HCT116 (cell line): ENCODE data around the gene NFIA. TPM values are rescaled to one million over a fixed set of nuclear protein-coding genes. Genes with fewer than 3 reads are reported as not detected.

ENCODE experiments used
- ATAC-seq: fragments of 200-7000 bp; cut with Tn5 transposase; 2 replicates; pipeline ENCODE4 v1.9.1; 2020; ENCODE audit warnings: mild to moderate bottlenecking, moderate library complexity
- BruUV-seq: library from RNA; stranded (reverse); fragments of 400-500 nt; replicated peaks from 2 replicates; lab custom pipeline; 2021; lab: Mats Ljungman, UMichigan
- CTCF ChIA-PET: fragments of 300-600 bp; sonication (Branson Sonifier 250); formaldehyde crosslinking; loops from one replicate; lab custom pipeline; 2021; ENCODE audit warnings: antibody characterized with exemption; lab: Charles Lee
- POLR2A ChIA-PET: fragments of 300-600, 350-600 bp; sonication (Branson Sonifier 250); formaldehyde crosslinking; loops from one replicate; lab custom pipeline; 2021; ENCODE audit warnings: antibody characterized with exemption; lab: Charles Lee
- RAD21 ChIA-PET, 2 experiments: fragments of 300-600 bp; sonication (Branson Sonifier 250); formaldehyde crosslinking; loops; one replicate each; lab custom pipeline; 2023; ENCODE audit warnings: low total read pairs in 2 of 2; ENCODE audit not compliant: uncharacterized antibody in 2 of 2, unreplicated experiment in 2 of 2, low non-redundant PET in 1 of 2; lab: Charles Lee
- DNase-seq: peaks from one replicate; pipeline ENCODE4 v3.0.0-alpha.2; 2010; ENCODE audit warnings: low read depth, low spot score
- H2AFZ ChIP-seq: fragments of 200-600 bp; shearing (Covaris generic), sonication (generic); 2 replicates; pipeline ENCODE4 v1.6.1; 2017; ENCODE audit warnings: low read depth, mixed run types, mixed read lengths, antibody characterized with exemption, low read length; ENCODE audit not compliant: poor library complexity, severe bottlenecking
- H3K27ac ChIP-seq: 2 replicates; pipeline ENCODE4 v1.5.1; 2012; ENCODE audit warnings: low read depth, low read length
- H3K27me3 ChIP-seq: fragments of 200-600 bp; sonication (generic); 2 replicates; pipeline ENCODE4 v1.6.1; 2016; ENCODE audit warnings: mixed run types, low read length, mixed read lengths; ENCODE audit not compliant: insufficient read depth
- H3K36me3 ChIP-seq, 2 experiments: fragments of 200-500 bp in 1 of 2; fragments of 200-600 bp in 1 of 2; sonication (Bioruptor generic) in 1 of 2; sonication (generic) in 1 of 2; 2 replicates each; pipeline versions ENCODE4 v1.5.1 to v1.6.1; 2014 to 2016; ENCODE audit warnings: low read length in 2 of 2, inconsistent platforms in 1 of 2, mixed read lengths in 1 of 2, mixed run types in 1 of 2; ENCODE audit not compliant: insufficient read depth in 2 of 2, control insufficient read depth in 1 of 2
- H3K4me1 ChIP-seq, 2 experiments: fragments of 200-600 bp in 1 of 2; sonication (generic) in 1 of 2; 2 replicates each; pipeline versions ENCODE4 v1.5.1 to v1.6.1; 2012 to 2017; ENCODE audit warnings: low read length in 2 of 2, inconsistent platforms in 1 of 2, mild to moderate bottlenecking in 1 of 2, mixed read lengths in 1 of 2, mixed run types in 1 of 2, moderate library complexity in 1 of 2; ENCODE audit not compliant: insufficient read depth in 2 of 2, control insufficient read depth in 1 of 2
- H3K4me2 ChIP-seq: fragments of 200-600 bp; sonication (generic); 2 replicates; pipeline ENCODE4 v1.6.1; 2017; ENCODE audit warnings: mixed run types, low read length, mixed read lengths
- H3K4me3 ChIP-seq, 2 experiments: fragments of 200-600 bp in 1 of 2; sonication (generic) in 1 of 2; replicated peaks in 1 of 2; 2 replicates each; pipeline ENCODE4 v1.5.1; 2011 to 2016; ENCODE audit warnings: low read length in 2 of 2, control low read depth in 1 of 2, low read depth in 1 of 2, mild to moderate bottlenecking in 1 of 2, mixed read lengths in 1 of 2, mixed run types in 1 of 2
- H3K79me2 ChIP-seq: fragments of 200-600 bp; sonication (generic); 2 replicates; pipeline ENCODE4 v1.6.1; 2017; ENCODE audit warnings: mild to moderate bottlenecking, mixed run types, low read length, moderate library complexity, mixed read lengths; ENCODE audit not compliant: insufficient read depth
- H3K9ac ChIP-seq: fragments of 200-600 bp; sonication (generic); 2 replicates; pipeline ENCODE4 v1.6.1; 2016; ENCODE audit warnings: low read length, mixed read lengths
- H3K9me2 ChIP-seq: fragments of 200-600 bp; sonication (generic), shearing (Covaris generic); 2 replicates; pipeline ENCODE4 v1.6.1; 2017; ENCODE audit warnings: mixed run types, mild to moderate bottlenecking, moderate library complexity; ENCODE audit not compliant: insufficient read depth
- H3K9me3 ChIP-seq, 2 experiments: fragments of 200-500 bp in 1 of 2; fragments of 200-600 bp in 1 of 2; sonication (Bioruptor generic) in 1 of 2; sonication (generic) in 1 of 2; 2 replicates each; pipeline ENCODE4 v1.6.1; 2014 to 2017; ENCODE audit warnings: low read length in 2 of 2, mixed read lengths in 2 of 2, inconsistent platforms in 1 of 2, low read depth in 1 of 2, mild to moderate bottlenecking in 1 of 2, mixed run types in 1 of 2, moderate library complexity in 1 of 2; ENCODE audit not compliant: control insufficient read depth in 1 of 2, insufficient read depth in 1 of 2
- H4K20me1 ChIP-seq: fragments of 200-600 bp; sonication (generic), shearing (Covaris generic); 2 replicates; pipeline ENCODE4 v1.6.1; 2017; ENCODE audit warnings: mixed run types, mild to moderate bottlenecking, moderate library complexity; ENCODE audit not compliant: insufficient read depth
- ATF3 ChIP-seq: IDR thresholded peaks from 2 replicates; pipeline ENCODE4 v1.6.1; 2012
- CBX3 ChIP-seq: IDR thresholded peaks from 2 replicates; pipeline ENCODE4 v1.6.1; 2012; ENCODE audit warnings: low read depth
- EGR1 ChIP-seq: IDR thresholded peaks from 2 replicates; pipeline ENCODE4 v1.6.1; 2012; ENCODE audit warnings: low read depth
- ELF1 ChIP-seq: IDR thresholded peaks from 2 replicates; pipeline ENCODE4 v1.6.1; 2012; ENCODE audit warnings: low read depth, borderline replicate concordance
- EZH2 ChIP-seq: fragments of 200-600 bp; sonication (generic); IDR thresholded peaks from 2 replicates; pipeline ENCODE4 v1.6.1; 2017; ENCODE audit warnings: antibody characterized with exemption, mixed run types
- MAX ChIP-seq: IDR thresholded peaks from 2 replicates; pipeline ENCODE4 v1.6.1; 2012
- POLR2A ChIP-seq: IDR thresholded peaks from 2 replicates; pipeline ENCODE4 v1.7.0; 2011; ENCODE audit warnings: borderline replicate concordance; ENCODE audit not compliant: insufficient read depth, insufficient read length; ENCODE audit errors: extremely low read depth
- REST ChIP-seq: IDR thresholded peaks from 2 replicates; pipeline ENCODE4 v1.6.1; 2012; ENCODE audit warnings: low read depth
- SIN3A ChIP-seq: IDR thresholded peaks from 2 replicates; pipeline ENCODE4 v1.6.1; 2012; ENCODE audit warnings: low read depth
- SP1 ChIP-seq: IDR thresholded peaks from 2 replicates; pipeline ENCODE4 v1.6.1; 2012; ENCODE audit warnings: low read depth
- SRF ChIP-seq: IDR thresholded peaks from 2 replicates; pipeline ENCODE4 v1.6.1; 2012; ENCODE audit warnings: low read depth
- TCF7L2 ChIP-seq: IDR thresholded peaks from 2 replicates; pipeline ENCODE4 v1.7.0; 2011; ENCODE audit warnings: borderline replicate concordance, inconsistent platforms; ENCODE audit not compliant: insufficient read depth, insufficient read length; ENCODE audit errors: extremely low read depth
- intact Hi-C: fragments of 100-400 bp; cut with micrococcal nuclease; formaldehyde crosslinking; loops from 2 replicates; pipeline ENCODE4 v1.10.0; 2022
- total RNA-seq: library from RNA; stranded (reverse); gene quantifications from one replicate; pipeline ENCODE4 v1.2.1, GENCODE V29; 2021; ENCODE audit not compliant: unreplicated experiment

NFIA gene
- total RNA-seq, 1 experiment from 2014 or later = 17.2 TPM

- ATAC-seq = no peak
- ChIA-PET RAD21 (no interaction called here), POLR2A (no interaction called here)
- intact Hi-C loops = no loop called here
- Histone ChIP-seq H3K27ac (no peak overlapping the region), H3K4me3 (no peak overlapping the region)
- no peak for TF ChIP-seq EZH2
- no peak for TF ChIP-seq MAX
- TF ChIP-seq TCF7L2 = no peak
- TF ChIP-seq ELF1 = no peak
- no peak for TF ChIP-seq CBX3
- TF ChIP-seq SRF = no peak
- no peak for TF ChIP-seq SP1
- no peak for TF ChIP-seq ATF3
- TF ChIP-seq REST = no peak
- no peak for TF ChIP-seq EGR1
- TF ChIP-seq SIN3A = no peak
- TF ChIP-seq POLR2A = no peak
- TF ChIP-seq, all 23 proteins: peak for 0
- no peak overlapping the region for H3K4me2 ChIP-seq
- no peaks in the 10 kb centered on the region for H3K9me3 ChIP-seq
- no peaks in the 10 kb centered on the region for H3K4me1 ChIP-seq
- no peaks in the 10 kb centered on the region for H3K79me2 ChIP-seq
- no peaks in the 10 kb centered on the region for H3K36me3 ChIP-seq
- H3K9me2 ChIP-seq = no peaks in the 10 kb centered on the region
- BruUV-seq = no TSS peak
- H3K27me3 ChIP-seq = no peaks in the 10 kb centered on the region
- H2AFZ ChIP-seq = no peak overlapping the region
- no peak overlapping the region for H3K9ac ChIP-seq
- CTCF ChIA-PET = no interaction called here
- H4K20me1 ChIP-seq = no peaks in the 10 kb centered on the region
- DNase-seq = no peak
Measured at GRCh38 chr1:61250933-61251332, 168.6 kb downstream of the NFIA start.
